ENCODE results near the gene ZNF536.

- TF ChIP-seq, protein P1, sequence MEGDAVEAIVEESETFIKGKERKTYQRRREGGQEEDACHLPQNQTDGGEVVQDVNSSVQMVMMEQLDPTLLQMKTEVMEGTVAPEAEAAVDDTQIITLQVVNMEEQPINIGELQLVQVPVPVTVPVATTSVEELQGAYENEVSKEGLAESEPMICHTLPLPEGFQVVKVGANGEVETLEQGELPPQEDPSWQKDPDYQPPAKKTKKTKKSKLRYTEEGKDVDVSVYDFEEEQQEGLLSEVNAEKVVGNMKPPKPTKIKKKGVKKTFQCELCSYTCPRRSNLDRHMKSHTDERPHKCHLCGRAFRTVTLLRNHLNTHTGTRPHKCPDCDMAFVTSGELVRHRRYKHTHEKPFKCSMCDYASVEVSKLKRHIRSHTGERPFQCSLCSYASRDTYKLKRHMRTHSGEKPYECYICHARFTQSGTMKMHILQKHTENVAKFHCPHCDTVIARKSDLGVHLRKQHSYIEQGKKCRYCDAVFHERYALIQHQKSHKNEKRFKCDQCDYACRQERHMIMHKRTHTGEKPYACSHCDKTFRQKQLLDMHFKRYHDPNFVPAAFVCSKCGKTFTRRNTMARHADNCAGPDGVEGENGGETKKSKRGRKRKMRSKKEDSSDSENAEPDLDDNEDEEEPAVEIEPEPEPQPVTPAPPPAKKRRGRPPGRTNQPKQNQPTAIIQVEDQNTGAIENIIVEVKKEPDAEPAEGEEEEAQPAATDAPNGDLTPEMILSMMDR (IDR thresholded peaks at IDR 0.05), result no peak
- TF ChIP-seq POLR2A (IDR thresholded peaks at IDR 0.05), result no peak
These were observed 56.0 kb downstream of the ZNF536 start for GRCh38 chr19:30428092-30428680.

Measured in right lobe of liver (tissue), 4 donors.